ENCODE results near the gene C5orf52.

C5orf52 gene

GRCh38 chr5:157665467-157666070 is 5.8 kb upstream of the C5orf52 start:
- ChIA-PET CTCF (interaction anchor here (1.7 kb wide), 1 partner anchor 77 kb away, joined by 6 read pairs; no protein-coding TSS in a partner anchor), POLR2A (no interaction called here)
- H3K9me3 ChIP-seq (ENCODE audit: control insufficient read depth, insufficient read depth, low read depth, low read length) = no peaks in the 10 kb centered on the region
- TF ChIP-seq OVOL3 (tag by site-specific recombination; IDR thresholded peaks at IDR 0.05) (no peak), TRIM28 (IDR thresholded peaks at IDR 0.05; ENCODE audit: borderline replicate concordance, low read length) (no peak), ZNF398 (tag by site-specific recombination; IDR thresholded peaks at IDR 0.05) (no peak), TSHZ1 (tag by site-specific recombination; IDR thresholded peaks at IDR 0.05; ENCODE audit: borderline replicate concordance) (no peak), OSR2 (tag by site-specific recombination; IDR thresholded peaks at IDR 0.05) (no peak), ZNF768 (tag by site-specific recombination; IDR thresholded peaks at IDR 0.05) (no peak), ZNF510 (tag by site-specific recombination; IDR thresholded peaks at IDR 0.05; ENCODE audit: insufficient replicate concordance) (no peak), PBX3 (CRISPR knock-in tag; IDR thresholded peaks at IDR 0.05) (no peak), ZNF24 (tag by site-specific recombination; IDR thresholded peaks at IDR 0.05) (no peak), ZNF521 (tag by site-specific recombination; IDR thresholded peaks at IDR 0.05) (no peak), WT1 (tag by site-specific recombination; IDR thresholded peaks at IDR 0.05) (no peak)
- no peak overlapping the region for H3K27ac ChIP-seq (ENCODE audit: extremely low read depth, low read depth, low read length)
- peaks cover 5% of the 10 kb centered on the region for H3K4me1 ChIP-seq (ENCODE audit: control insufficient read depth, insufficient read depth, low read length)
- no peaks in the 10 kb centered on the region for H3K36me3 ChIP-seq (ENCODE audit: control insufficient read depth in 2 of 2, insufficient read depth in 1 of 2, low read length in 2 of 2)
- no peak overlapping the region for H3K4me3 ChIP-seq (ENCODE audit: low read depth, low read length)

- Histone ChIP-seq H3K9me3 (ENCODE audit: control insufficient read depth, insufficient read depth, low read depth, low read length) (no peaks in the 10 kb centered on the region), H3K36me3 (ENCODE audit: control insufficient read depth in 2 of 2, insufficient read depth in 1 of 2, low read length in 2 of 2) (no peaks in the 10 kb centered on the region), H3K4me3 (ENCODE audit: low read depth, low read length) (no peak overlapping the region), H3K27ac (ENCODE audit: extremely low read depth, low read depth, low read length) (no peak overlapping the region), H3K4me1 (ENCODE audit: control insufficient read depth, insufficient read depth, low read length) (peaks cover 7% of the 10 kb centered on the region)
- no peak for TF ChIP-seq PRDM10 (tag by site-specific recombination; IDR thresholded peaks at IDR 0.05)
- TF ChIP-seq ZNF366 (tag by site-specific recombination; conservative IDR thresholded peaks at IDR 0.05) = peak; percentile 89
- TF ChIP-seq ZBTB17 (tag by site-specific recombination; IDR thresholded peaks at IDR 0.05) = peak; percentile 92
- POLR2A ChIA-PET = interaction anchor here (1.2 kb wide), 1 partner anchor 75 kb away, joined by 4 read pairs; the partner anchor contains the start of gene LSM11
- CTCF ChIA-PET = interaction anchor here (0.6 to 2.2 kb wide), 6 partner anchors 49 to 406 kb away, joined by 3 to 20 read pairs (median 5); partner anchors contain the start of gene LSM11
Measured at GRCh38 chr5:157668356-157668755, 3.0 kb upstream of the C5orf52 start.

Data from HEK293 (cell line).